ENCODE results near the gene RNF217.

Gene RNF217

GRCh38 chr6:125111219-125111983 lies 149.2 kb downstream of the RNF217 start:
- Histone ChIP-seq H3K27ac (no peak overlapping the region), H3K4me3 (ENCODE audit: low read depth, low read length) (no peak overlapping the region), H3K27me3 (ENCODE audit: insufficient read depth, low read depth, severe bottlenecking) (no peaks in the 10 kb centered on the region), H3K36me3 (no peaks in the 10 kb centered on the region), H3K9me3 (ENCODE audit: severe bottlenecking) (peaks cover 14% of the 10 kb centered on the region)
- no peak for DNase-seq
- TF ChIP-seq, protein P1, sequence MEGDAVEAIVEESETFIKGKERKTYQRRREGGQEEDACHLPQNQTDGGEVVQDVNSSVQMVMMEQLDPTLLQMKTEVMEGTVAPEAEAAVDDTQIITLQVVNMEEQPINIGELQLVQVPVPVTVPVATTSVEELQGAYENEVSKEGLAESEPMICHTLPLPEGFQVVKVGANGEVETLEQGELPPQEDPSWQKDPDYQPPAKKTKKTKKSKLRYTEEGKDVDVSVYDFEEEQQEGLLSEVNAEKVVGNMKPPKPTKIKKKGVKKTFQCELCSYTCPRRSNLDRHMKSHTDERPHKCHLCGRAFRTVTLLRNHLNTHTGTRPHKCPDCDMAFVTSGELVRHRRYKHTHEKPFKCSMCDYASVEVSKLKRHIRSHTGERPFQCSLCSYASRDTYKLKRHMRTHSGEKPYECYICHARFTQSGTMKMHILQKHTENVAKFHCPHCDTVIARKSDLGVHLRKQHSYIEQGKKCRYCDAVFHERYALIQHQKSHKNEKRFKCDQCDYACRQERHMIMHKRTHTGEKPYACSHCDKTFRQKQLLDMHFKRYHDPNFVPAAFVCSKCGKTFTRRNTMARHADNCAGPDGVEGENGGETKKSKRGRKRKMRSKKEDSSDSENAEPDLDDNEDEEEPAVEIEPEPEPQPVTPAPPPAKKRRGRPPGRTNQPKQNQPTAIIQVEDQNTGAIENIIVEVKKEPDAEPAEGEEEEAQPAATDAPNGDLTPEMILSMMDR (IDR thresholded peaks at IDR 0.05; ENCODE audit: low read depth, low read length) = no peak

DNA sequence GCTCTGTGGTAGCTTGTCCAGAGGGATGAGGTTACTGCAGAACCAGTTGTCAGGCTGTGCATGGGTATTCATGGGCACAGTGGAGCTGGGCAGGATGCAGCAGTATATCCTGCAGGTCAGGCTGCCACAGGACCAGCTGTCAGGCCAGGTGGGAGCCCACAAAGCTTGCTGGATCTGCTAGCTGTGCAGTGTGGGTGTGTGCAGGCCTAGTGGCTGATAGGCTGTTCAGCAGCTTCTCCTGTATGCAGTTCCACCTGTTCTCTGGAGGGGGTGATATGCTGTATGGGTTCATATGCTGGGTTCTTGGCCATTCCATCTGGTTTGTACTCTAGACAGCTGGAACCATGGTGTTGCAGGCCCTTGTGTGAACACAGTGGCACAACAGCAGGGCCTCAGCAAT lies 150.7 kb downstream of the RNF217 start:
- DNase-seq = no peak
- TF ChIP-seq, protein P1 (IDR thresholded peaks at IDR 0.05; ENCODE audit: low read depth, low read length) = peak; percentile 54
- H3K27ac ChIP-seq = no peak overlapping the region
- peaks cover 14% of the 10 kb centered on the region for H3K9me3 ChIP-seq (ENCODE audit: severe bottlenecking)
- no peak overlapping the region for H3K4me3 ChIP-seq (ENCODE audit: low read depth, low read length)
- no peaks in the 10 kb centered on the region for H3K27me3 ChIP-seq (ENCODE audit: insufficient read depth, low read depth, severe bottlenecking)
- no peaks in the 10 kb centered on the region for H3K36me3 ChIP-seq

DNA sequence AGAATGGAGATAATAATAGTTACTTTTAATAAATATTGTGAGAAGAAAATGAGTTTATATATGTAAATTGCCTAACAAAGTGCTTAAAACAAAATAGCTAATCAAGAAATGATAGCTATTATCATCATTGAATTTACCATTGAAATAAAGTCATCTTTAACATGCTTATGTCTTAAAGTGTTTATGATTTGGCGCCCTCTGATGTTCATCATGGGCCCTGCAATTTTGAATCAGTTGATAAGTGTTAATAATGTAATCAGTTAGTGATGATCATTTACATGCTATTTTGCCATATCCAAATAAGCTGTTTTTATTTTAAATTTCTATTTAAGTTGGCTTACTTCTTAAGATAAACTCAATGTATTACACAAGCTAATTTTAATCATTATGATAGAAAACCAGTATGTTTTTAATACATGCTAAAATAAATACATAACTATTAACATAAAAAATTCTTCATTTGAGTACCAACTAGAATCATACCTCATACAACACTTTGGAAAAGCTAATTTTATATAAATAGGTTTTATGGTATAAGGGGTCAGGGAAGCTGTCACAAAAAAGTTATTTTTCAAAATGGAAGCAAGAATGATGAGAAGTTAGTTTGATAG lies 152.1 kb downstream of the RNF217 start:
- Histone ChIP-seq H3K27me3 (ENCODE audit: insufficient read depth, low read depth, severe bottlenecking) (no peaks in the 10 kb centered on the region), H3K9me3 (ENCODE audit: severe bottlenecking) (peaks cover 14% of the 10 kb centered on the region), H3K27ac (no peak overlapping the region), H3K4me3 (ENCODE audit: low read depth, low read length) (no peak overlapping the region), H3K36me3 (no peaks in the 10 kb centered on the region)
- TF ChIP-seq, protein P1 (IDR thresholded peaks at IDR 0.05; ENCODE audit: low read depth, low read length) = peak; percentile 18; the same call in 1 of the 2 replicates
- DNase-seq = peak; percentile 61

DNA sequence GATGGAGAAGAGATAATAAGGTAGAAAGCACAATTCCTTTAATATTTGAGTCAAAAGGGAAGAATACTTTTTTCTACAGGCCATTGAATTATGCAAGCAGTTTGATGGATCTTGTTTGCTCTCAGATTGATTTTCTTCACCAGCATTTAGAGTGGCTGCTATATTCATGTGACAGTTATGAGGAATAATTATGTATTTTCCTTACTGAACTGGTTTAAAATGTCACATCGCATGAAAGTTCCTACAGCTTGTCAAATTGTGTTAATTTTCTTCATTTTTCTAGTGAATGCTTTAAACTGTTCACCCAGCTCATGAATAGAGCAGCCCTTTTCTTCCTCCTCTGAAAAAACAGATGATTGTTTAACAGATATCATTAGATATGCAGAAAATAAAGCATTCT lies 153.9 kb downstream of the RNF217 start:
- no peak overlapping the region for H3K27ac ChIP-seq
- H3K9me3 ChIP-seq (ENCODE audit: severe bottlenecking) = peaks cover 12% of the 10 kb centered on the region
- H3K4me3 ChIP-seq (ENCODE audit: low read depth, low read length) = no peak overlapping the region
- no peaks in the 10 kb centered on the region for H3K27me3 ChIP-seq (ENCODE audit: insufficient read depth, low read depth, severe bottlenecking)
- DNase-seq = no peak
- no peaks in the 10 kb centered on the region for H3K36me3 ChIP-seq
- TF ChIP-seq, protein P1 (IDR thresholded peaks at IDR 0.05; ENCODE audit: low read depth, low read length) = no peak

- H3K27me3 ChIP-seq (ENCODE audit: insufficient read depth, low read depth, severe bottlenecking) = no peaks in the 10 kb centered on the region
- no peak overlapping the region for H3K4me3 ChIP-seq (ENCODE audit: low read depth, low read length)
- H3K9me3 ChIP-seq (ENCODE audit: severe bottlenecking) = peaks cover 9% of the 10 kb centered on the region
- no peak for DNase-seq
- no peak overlapping the region for H3K27ac ChIP-seq
- no peaks in the 10 kb centered on the region for H3K36me3 ChIP-seq
- TF ChIP-seq, protein P1 (IDR thresholded peaks at IDR 0.05; ENCODE audit: low read depth, low read length) = no peak
Measured at GRCh38 chr6:125116710-125117109, 154.5 kb downstream of the RNF217 start.
